CD4-positive, alpha-beta T cell (primary cell): Measurements from ENCODE around the gene STOX1. TPM values are rescaled to one million over a fixed set of nuclear protein-coding genes. Genes with fewer than 3 reads are reported as not detected.
"Not testable (repeated sequence)": the region's sequence is repeated elsewhere in the genome, so short reads cannot be mapped to it uniquely, and the experiment has no call there.

ENCODE experiments used
- ATAC-seq: fragments of 200-7000 bp; cut with Tn5 transposase; one replicate; pipeline ENCODE4 v1.10.0; 2022; ENCODE audit warnings: mild to moderate bottlenecking; ENCODE audit not compliant: poor library complexity
- CTCF ChIA-PET: fragments of 350-600 bp; sonication (Branson Sonifier 250); formaldehyde crosslinking; loops from one replicate; lab custom pipeline; 2021; ENCODE audit warnings: antibody characterized with exemption, inconsistent platforms; lab: Charles Lee
- POLR2A ChIA-PET: fragments of 350-600 bp; sonication (Branson Sonifier 250); formaldehyde crosslinking; loops from one replicate; lab custom pipeline; 2021; ENCODE audit warnings: antibody characterized with exemption, inconsistent platforms; lab: Charles Lee
- DNase-seq, 14 experiments: peaks; one replicate each; pipeline ENCODE4 v3.0.0-alpha.2; 2013 to 2020; ENCODE audit warnings: mixed read lengths in 2 of 14
- H3K27ac ChIP-seq, 2 donors: one replicate each; pipeline versions ENCODE4 v1.5.1 to v1.7.0; 2013; ENCODE audit warnings: low read length in 2 of 2, low read depth in 1 of 2, mild to moderate bottlenecking in 1 of 2
- H3K27me3 ChIP-seq, 2 experiments: 1 replicate in 1 of 2; 2 replicates in 1 of 2; pipeline versions ENCODE4 v1.6.1 to v1.7.0; 2013; ENCODE audit warnings: low read length in 2 of 2, control low read depth in 1 of 2, mild to moderate bottlenecking in 1 of 2, moderate library complexity in 1 of 2; ENCODE audit not compliant: insufficient read depth in 2 of 2, control insufficient read depth in 1 of 2
- H3K36me3 ChIP-seq: one replicate; pipeline ENCODE4 v1.6.1; 2013; ENCODE audit warnings: low read length, control low read depth; ENCODE audit not compliant: insufficient read depth
- H3K4me1 ChIP-seq: one replicate; pipeline ENCODE4 v1.6.1; 2013; ENCODE audit warnings: low read length, control low read depth; ENCODE audit not compliant: insufficient read depth
- H3K4me3 ChIP-seq: one replicate; pipeline ENCODE4 v1.5.1; 2013; ENCODE audit warnings: mild to moderate bottlenecking, low read length, moderate library complexity
- H3K9me3 ChIP-seq, 2 experiments: 1 replicate in 1 of 2; 2 replicates in 1 of 2; pipeline versions ENCODE4 v1.6.1 to v1.7.0; 2013; ENCODE audit warnings: low read length in 2 of 2, mild to moderate bottlenecking in 2 of 2, control low read depth in 1 of 2, moderate library complexity in 1 of 2; ENCODE audit not compliant: control insufficient read depth in 1 of 2, insufficient read depth in 1 of 2
- H3K27ac Mint-ChIP-seq: one replicate; pipeline ENCODE4 v1.8.0; 2020; ENCODE audit warnings: mixed read lengths
- H3K27me3 Mint-ChIP-seq: one replicate; pipeline ENCODE4 v1.8.0; 2021; ENCODE audit warnings: mixed read lengths
- H3K36me3 Mint-ChIP-seq: one replicate; pipeline ENCODE4 v1.8.0; 2021; ENCODE audit warnings: low read depth, mixed read lengths
- H3K4me1 Mint-ChIP-seq: one replicate; pipeline ENCODE4 v1.8.0; 2021; ENCODE audit warnings: low read depth, mixed read lengths
- H3K4me3 Mint-ChIP-seq: one replicate; pipeline ENCODE4 v1.8.0; 2020; ENCODE audit warnings: mild to moderate bottlenecking, mixed read lengths
- H3K9me3 Mint-ChIP-seq: one replicate; pipeline ENCODE4 v1.8.0; 2020; ENCODE audit warnings: mixed read lengths
- CTCF ChIP-seq: fragments of 200-600 bp; IDR thresholded peaks from one replicate; pipeline ENCODE4 v1.8.0; 2022; ENCODE audit warnings: antibody characterized with exemption, mild to moderate bottlenecking
- intact Hi-C, 2 experiments: fragments of 100-400 bp; cut with DNase I in 1 of 2; cut with micrococcal nuclease in 1 of 2; formaldehyde crosslinking; loops; one replicate each; pipeline versions ENCODE4 v1.15.1 to v1.9.0; 2023 to 2025; cut with DNase I, micrococcal nuclease
- total RNA-seq, 174 experiments: library from RNA in 2 of 174; stranded (reverse) in 2 of 174; gene quantifications; one replicate each; pipeline ENCODE4 v1.2.3 and lab custom pipeline; 2021 to 2026

The STOX1 gene
- total RNA-seq, 2 experiments from 2014 or later: 0.25 to 0.41 TPM

GRCh38 chr10:68925489-68925888 is 98.2 kb downstream of the STOX1 start:
- Mint-ChIP-seq H3K9me3 (no peaks in the 10 kb centered on the region), H3K4me1 (peaks cover 7% of the 10 kb centered on the region), H3K4me3 (no peak overlapping the region), H3K27ac (no peak overlapping the region), H3K36me3 (peaks cover 61% of the 10 kb centered on the region), H3K27me3 (no peaks in the 10 kb centered on the region)
- no peak overlapping the region for H3K4me3 ChIP-seq
- no peak for ATAC-seq
- no peak overlapping the region for H3K27ac ChIP-seq
- no peaks in the 10 kb centered on the region for H3K27me3 ChIP-seq
- H3K4me1 ChIP-seq: no peaks in the 10 kb centered on the region
- DNase-seq: no peak
- intact Hi-C loops: no loop called here
- H3K9me3 ChIP-seq: no peaks in the 10 kb centered on the region
- H3K36me3 ChIP-seq: peaks cover 21% of the 10 kb centered on the region
- CTCF ChIA-PET: no interaction called here
- POLR2A ChIA-PET: no interaction called here
- no peak for TF ChIP-seq CTCF

- H3K27ac ChIP-seq, H3K27ac Mint-ChIP-seq, H3K9me3 Mint-ChIP-seq, H3K9me3 ChIP-seq, POLR2A ChIA-PET, ATAC-seq, DNase-seq, H3K4me1 Mint-ChIP-seq, H3K4me1 ChIP-seq, H3K27me3 Mint-ChIP-seq, H3K4me3 ChIP-seq, CTCF ChIA-PET, H3K4me3 Mint-ChIP-seq, H3K27me3 ChIP-seq, intact Hi-C loops: not testable (repeated sequence)
- peaks cover 41% of the 10 kb centered on the region for H3K36me3 ChIP-seq
- H3K36me3 Mint-ChIP-seq: peaks cover 72% of the 10 kb centered on the region
Measured at GRCh38 chr10:68929157-68929556, 101.8 kb downstream of the STOX1 start.

GRCh38 chr10:68929888-68930287 is 102.6 kb downstream of the STOX1 start:
- H3K27me3 ChIP-seq, ATAC-seq, intact Hi-C loops, H3K4me1 ChIP-seq, H3K4me1 Mint-ChIP-seq, H3K27ac Mint-ChIP-seq, H3K27ac ChIP-seq, POLR2A ChIA-PET, H3K9me3 Mint-ChIP-seq, DNase-seq, CTCF ChIA-PET, H3K27me3 Mint-ChIP-seq, H3K4me3 Mint-ChIP-seq, H3K4me3 ChIP-seq, H3K9me3 ChIP-seq: not testable (repeated sequence)
- peaks cover 72% of the 10 kb centered on the region for H3K36me3 Mint-ChIP-seq
- peaks cover 43% of the 10 kb centered on the region for H3K36me3 ChIP-seq

GRCh38 chr10:68932860-68933259 is 105.5 kb downstream of the STOX1 start:
- peaks cover 55% of the 10 kb centered on the region for H3K36me3 ChIP-seq
- H3K27ac ChIP-seq, H3K9me3 Mint-ChIP-seq, H3K4me3 ChIP-seq, intact Hi-C loops, H3K4me1 ChIP-seq, CTCF ChIA-PET, ATAC-seq, H3K9me3 ChIP-seq, H3K27me3 ChIP-seq, H3K4me1 Mint-ChIP-seq, H3K27ac Mint-ChIP-seq, H3K27me3 Mint-ChIP-seq, H3K4me3 Mint-ChIP-seq, DNase-seq: not testable (repeated sequence)
- POLR2A ChIA-PET: interaction anchor here (1.0 kb wide), 1 partner anchor 23 kb away, joined by 3 read pairs; no protein-coding TSS in a partner anchor
- peaks cover 74% of the 10 kb centered on the region for H3K36me3 Mint-ChIP-seq
